ENCODE measurements around the gene MPDZ.

DNA sequence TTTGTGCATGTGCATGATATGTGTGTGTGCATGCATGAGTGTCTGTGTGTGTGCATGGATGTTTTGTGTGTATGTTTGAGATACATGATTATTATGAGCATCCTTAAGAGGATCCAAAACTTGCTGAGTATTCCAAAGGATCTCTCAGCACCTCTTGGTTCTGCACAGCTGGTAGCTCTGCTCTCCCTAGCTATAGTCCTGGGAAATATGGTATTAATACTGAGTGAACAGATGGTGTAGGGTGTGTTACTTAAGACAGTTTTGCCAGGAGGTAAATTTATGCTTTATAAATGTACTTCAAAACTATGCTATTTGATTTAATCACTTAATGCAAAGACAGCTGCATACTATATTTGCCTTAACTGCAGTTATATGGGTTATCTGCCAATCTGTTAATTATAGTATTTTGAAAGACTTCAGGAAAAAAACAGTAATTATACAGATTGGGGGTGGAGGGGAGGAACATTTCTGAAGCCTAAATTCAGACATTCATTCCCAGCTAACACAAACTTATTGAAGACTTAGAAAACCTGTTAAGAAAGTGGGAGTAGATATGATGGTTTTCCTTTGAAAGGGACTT lies 215.5 kb downstream of the MPDZ start:
- TF ChIP-seq, protein P1, sequence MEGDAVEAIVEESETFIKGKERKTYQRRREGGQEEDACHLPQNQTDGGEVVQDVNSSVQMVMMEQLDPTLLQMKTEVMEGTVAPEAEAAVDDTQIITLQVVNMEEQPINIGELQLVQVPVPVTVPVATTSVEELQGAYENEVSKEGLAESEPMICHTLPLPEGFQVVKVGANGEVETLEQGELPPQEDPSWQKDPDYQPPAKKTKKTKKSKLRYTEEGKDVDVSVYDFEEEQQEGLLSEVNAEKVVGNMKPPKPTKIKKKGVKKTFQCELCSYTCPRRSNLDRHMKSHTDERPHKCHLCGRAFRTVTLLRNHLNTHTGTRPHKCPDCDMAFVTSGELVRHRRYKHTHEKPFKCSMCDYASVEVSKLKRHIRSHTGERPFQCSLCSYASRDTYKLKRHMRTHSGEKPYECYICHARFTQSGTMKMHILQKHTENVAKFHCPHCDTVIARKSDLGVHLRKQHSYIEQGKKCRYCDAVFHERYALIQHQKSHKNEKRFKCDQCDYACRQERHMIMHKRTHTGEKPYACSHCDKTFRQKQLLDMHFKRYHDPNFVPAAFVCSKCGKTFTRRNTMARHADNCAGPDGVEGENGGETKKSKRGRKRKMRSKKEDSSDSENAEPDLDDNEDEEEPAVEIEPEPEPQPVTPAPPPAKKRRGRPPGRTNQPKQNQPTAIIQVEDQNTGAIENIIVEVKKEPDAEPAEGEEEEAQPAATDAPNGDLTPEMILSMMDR (IDR thresholded peaks at IDR 0.05) = no peak
- TF ChIP-seq POLR2A (IDR thresholded peaks at IDR 0.05) (no peak), POLR2AphosphoS5 (IDR thresholded peaks at IDR 0.05; ENCODE audit: insufficient read depth in 1 of 2, low read depth in 1 of 2) (no peak)
